Activated T-cell treated with anti-CD3 and anti-CD28 coated beads for 48 hours (primary cell): ENCODE data around the gene EFCAB5.
A peak's percentile ranks its signal among the peaks of the same experiment; 100 is the strongest.
"Not testable (repeated sequence)": the region's sequence is repeated elsewhere in the genome, so short reads cannot be mapped to it uniquely, and the experiment has no call there.

Source experiments
- DNase-seq: peaks from one replicate; pipeline ENCODE4 v3.0.0-alpha.2; 2020; ENCODE audit warnings: low read depth

The EFCAB5 gene

GRCh38 chr17:30005709-30006320 is 64.4 kb downstream of the EFCAB5 start:
- DNase-seq = no peak

- not testable (repeated sequence) for DNase-seq
Observed at GRCh38 chr17:30011934-30012333, 70.5 kb downstream of the EFCAB5 start.

GRCh38 chr17:30021708-30022317 is 80.4 kb downstream of the EFCAB5 start:
- DNase-seq = no peak

GRCh38 chr17:30025325-30025724 is 83.9 kb downstream of the EFCAB5 start:
- DNase-seq = not testable (repeated sequence)

GRCh38 chr17:30027676-30028075 is 86.2 kb downstream of the EFCAB5 start:
- no peak for DNase-seq

- no peak for DNase-seq
Observed at GRCh38 chr17:30031214-30031869, 89.9 kb downstream of the EFCAB5 start.

GRCh38 chr17:30035369-30035768 is 93.9 kb downstream of the EFCAB5 start:
- no peak for DNase-seq

- not testable (repeated sequence) for DNase-seq
Observed at GRCh38 chr17:30040719-30041518, 99.5 kb downstream of the EFCAB5 start.

- DNase-seq = no peak
Observed at GRCh38 chr17:30041551-30041950, 100.1 kb downstream of the EFCAB5 start.

- DNase-seq = no peak
Observed at GRCh38 chr17:30062372-30062771, 120.9 kb downstream of the EFCAB5 start.

- DNase-seq = no peak
Observed at GRCh38 chr17:30064738-30065137, 123.3 kb downstream of the EFCAB5 start.

GRCh38 chr17:30068465-30068864 is 127.0 kb downstream of the EFCAB5 start:
- DNase-seq = no peak

GRCh38 chr17:30074254-30074653 is 132.8 kb downstream of the EFCAB5 start:
- DNase-seq = no peak

GRCh38 chr17:30074730-30075129 is 133.3 kb downstream of the EFCAB5 start:
- no peak for DNase-seq

GRCh38 chr17:30082773-30083172 is 141.3 kb downstream of the EFCAB5 start:
- no peak for DNase-seq

- DNase-seq = no peak
Observed at GRCh38 chr17:30084788-30085187, 143.4 kb downstream of the EFCAB5 start.

- no peak for DNase-seq
Observed at GRCh38 chr17:30086896-30087295, 145.5 kb downstream of the EFCAB5 start.

- not testable (repeated sequence) for DNase-seq
Observed at GRCh38 chr17:30087431-30087830, 146.0 kb downstream of the EFCAB5 start.

- DNase-seq = no peak
Observed at GRCh38 chr17:30091121-30091670, 149.8 kb downstream of the EFCAB5 start.

GRCh38 chr17:30091771-30092170 is 150.3 kb downstream of the EFCAB5 start:
- DNase-seq = no peak

GRCh38 chr17:30092886-30093285 is 151.5 kb downstream of the EFCAB5 start:
- no peak for DNase-seq

- peak; percentile 22 for DNase-seq
Observed at GRCh38 chr17:30093463-30094147, 152.2 kb downstream of the EFCAB5 start.
